Measurements from ENCODE around the gene AK2.

The AK2 gene

GRCh38 chr1:32969566-32969965 is 67.1 kb downstream of the AK2 start:
- peak; percentile 91 for DNase-seq

- DNase-seq: peak; percentile 47
Measured at GRCh38 chr1:32967888-32968568, 68.7 kb downstream of the AK2 start.

- DNase-seq: no peak
Measured at GRCh38 chr1:32966900-32967299, 69.8 kb downstream of the AK2 start.

- DNase-seq: no peak
Measured at GRCh38 chr1:32965251-32965747, 71.4 kb downstream of the AK2 start.

- DNase-seq: peak; percentile 91
Measured at GRCh38 chr1:32964461-32965250, 72.0 kb downstream of the AK2 start, which contains the start of gene RNF19B. Gene RNF19B (minus strand): TSS chr1:32964809. CDS start chr1:32964685, 124 bp downstream.

- DNase-seq: peak; percentile 41
Measured at GRCh38 chr1:32963746-32964460, 72.8 kb downstream of the AK2 start.

- DNase-seq: peak; percentile 18
Measured at GRCh38 chr1:32962248-32962896, 74.3 kb downstream of the AK2 start.

- DNase-seq: no peak
Measured at GRCh38 chr1:32960819-32961355, 75.8 kb downstream of the AK2 start.

GRCh38 chr1:32960342-32960741 is 76.3 kb downstream of the AK2 start:
- DNase-seq: no peak

GRCh38 chr1:32958827-32959226 is 77.9 kb downstream of the AK2 start:
- DNase-seq: no peak

Data from fibroblast of upper back skin (primary cell).